HAP-1 (cell line): Measurements from ENCODE around the gene QSOX2.

Source experiments
- DNase-seq, 2 experiments: peaks; one replicate each; pipeline ENCODE4 v3.0.0-alpha.2; 2016 to 2020; ENCODE audit warnings: low spot score in 2 of 2
- H3K27me3 ChIP-seq: fragments of 250-450 bp; sonication (Bioruptor Pico); 2 replicates; pipeline ENCODE4 v1.5.1; 2020; ENCODE audit warnings: low read depth, mild to moderate bottlenecking, moderate library complexity
- H3K36me3 ChIP-seq: fragments of 250-450 bp; sonication (Bioruptor Pico); replicated peaks from 2 replicates; pipeline ENCODE4 v1.5.1; 2020; ENCODE audit warnings: mild to moderate bottlenecking
- H3K4me1 ChIP-seq: fragments of 250-450 bp; sonication (Bioruptor Pico); 2 replicates; pipeline ENCODE4 v1.5.1; 2020; ENCODE audit warnings: mild to moderate bottlenecking
- H3K4me3 ChIP-seq: fragments of 250-450 bp; sonication (Bioruptor Pico); 2 replicates; pipeline ENCODE4 v1.5.1; 2020; ENCODE audit warnings: mild to moderate bottlenecking, moderate library complexity
- H3K9me3 ChIP-seq: fragments of 250-450 bp; sonication (Bioruptor Pico); 2 replicates; pipeline ENCODE4 v1.5.1; 2020; ENCODE audit warnings: mild to moderate bottlenecking, moderate library complexity
- in situ Hi-C: fragments of 300-500 bp; cut with MboI; formaldehyde crosslinking; loops from 3 replicates; pipeline ENCODE4 v1.14.3; 2020; ENCODE audit warnings: low sequenced_read_pairs, inconsistent platforms, mixed read lengths

QSOX2 gene

GRCh38 chr9:136255166-136255538, 9.5 kb upstream of the QSOX2 start:
- H3K36me3 ChIP-seq: no peaks in the 10 kb centered on the region
- in situ Hi-C loops: no loop called here
- no peak for DNase-seq
- H3K9me3 ChIP-seq: no peaks in the 10 kb centered on the region
- H3K4me3 ChIP-seq: no peak overlapping the region
- no peaks in the 10 kb centered on the region for H3K4me1 ChIP-seq
- H3K27me3 ChIP-seq: no peaks in the 10 kb centered on the region

GRCh38 chr9:136254381-136255165, 9.0 kb upstream of the QSOX2 start:
- Histone ChIP-seq H3K4me3 (no peak overlapping the region), H3K27me3 (no peaks in the 10 kb centered on the region), H3K4me1 (no peaks in the 10 kb centered on the region), H3K36me3 (no peaks in the 10 kb centered on the region), H3K9me3 (no peaks in the 10 kb centered on the region)
- in situ Hi-C loops: no loop called here
- no peak for DNase-seq

GRCh38 chr9:136253246-136254130, 7.9 kb upstream of the QSOX2 start:
- Histone ChIP-seq H3K36me3 (no peaks in the 10 kb centered on the region), H3K9me3 (no peaks in the 10 kb centered on the region), H3K4me1 (no peaks in the 10 kb centered on the region), H3K27me3 (no peaks in the 10 kb centered on the region), H3K4me3 (no peak overlapping the region)
- in situ Hi-C loops: no loop called here
- DNase-seq: no peak

- no peaks in the 10 kb centered on the region for H3K4me1 ChIP-seq
- no peaks in the 10 kb centered on the region for H3K27me3 ChIP-seq
- no peaks in the 10 kb centered on the region for H3K36me3 ChIP-seq
- no peak for DNase-seq
- no peak overlapping the region for H3K4me3 ChIP-seq
- no peaks in the 10 kb centered on the region for H3K9me3 ChIP-seq
- in situ Hi-C loops: no loop called here
These were observed 7.2 kb upstream of the QSOX2 start for GRCh38 chr9:136252846-136253245.

GRCh38 chr9:136252281-136252680, 6.7 kb upstream of the QSOX2 start:
- in situ Hi-C loops: no loop called here

GRCh38 chr9:136251264-136252115, 5.9 kb upstream of the QSOX2 start:
- no peaks in the 10 kb centered on the region for H3K4me1 ChIP-seq
- no peaks in the 10 kb centered on the region for H3K36me3 ChIP-seq
- DNase-seq: no peak
- no peaks in the 10 kb centered on the region for H3K27me3 ChIP-seq
- in situ Hi-C loops: no loop called here
- no peaks in the 10 kb centered on the region; the same call in 1 of the 2 replicates for H3K9me3 ChIP-seq
- H3K4me3 ChIP-seq: no peak overlapping the region

More at GRCh38 chr9:136252281-136252680, 6.7 kb upstream of the QSOX2 start:
- no peak overlapping the region for H3K4me3 ChIP-seq
- H3K27me3 ChIP-seq: no peaks in the 10 kb centered on the region
- no peaks in the 10 kb centered on the region for H3K36me3 ChIP-seq
- no peaks in the 10 kb centered on the region for H3K9me3 ChIP-seq
- H3K4me1 ChIP-seq: no peaks in the 10 kb centered on the region
- no peak for DNase-seq

- H3K27me3 ChIP-seq: no peaks in the 10 kb centered on the region
- in situ Hi-C loops: no loop called here
These were observed 5.1 kb upstream of the QSOX2 start for GRCh38 chr9:136250676-136251075.

GRCh38 chr9:136249877-136250559, 4.4 kb upstream of the QSOX2 start:
- no peaks in the 10 kb centered on the region for H3K36me3 ChIP-seq
- H3K4me1 ChIP-seq: peaks cover 3% of the 10 kb centered on the region
- no peaks in the 10 kb centered on the region; the same call in 1 of the 2 replicates for H3K9me3 ChIP-seq
- DNase-seq: no peak
- H3K4me3 ChIP-seq: no peak overlapping the region
- in situ Hi-C loops: no loop called here
- no peaks in the 10 kb centered on the region for H3K27me3 ChIP-seq

More at GRCh38 chr9:136250676-136251075, 5.1 kb upstream of the QSOX2 start:
- H3K36me3 ChIP-seq: no peaks in the 10 kb centered on the region
- peaks cover 3% of the 10 kb centered on the region for H3K4me1 ChIP-seq
- DNase-seq: no peak
- H3K4me3 ChIP-seq: no peak overlapping the region
- no peaks in the 10 kb centered on the region; the same call in 1 of the 2 replicates for H3K9me3 ChIP-seq

GRCh38 chr9:136248951-136249876, 3.6 kb upstream of the QSOX2 start:
- in situ Hi-C loops: no loop called here
- no peaks in the 10 kb centered on the region for H3K27me3 ChIP-seq
- H3K4me3 ChIP-seq: no peak overlapping the region

GRCh38 chr9:136247947-136248637, 2.5 kb upstream of the QSOX2 start:
- Histone ChIP-seq H3K36me3 (0 out of 2 replicates have a peak, but pooled peaks cover 4% of the 10 kb centered on the region), H3K9me3 (no peaks in the 10 kb centered on the region; the same call in 1 of the 2 replicates), H3K4me3 (no peak overlapping the region), H3K4me1 (peaks cover 17% of the 10 kb centered on the region), H3K27me3 (no peaks in the 10 kb centered on the region)
- DNase-seq: no peak
- in situ Hi-C loops: no loop called here

More at GRCh38 chr9:136248951-136249876, 3.6 kb upstream of the QSOX2 start:
- no peaks in the 10 kb centered on the region for H3K36me3 ChIP-seq
- no peak for DNase-seq
- no peaks in the 10 kb centered on the region; the same call in 1 of the 2 replicates for H3K9me3 ChIP-seq
- H3K4me1 ChIP-seq: peaks cover 5% of the 10 kb centered on the region

GRCh38 chr9:136247551-136247916, 1.9 kb upstream of the QSOX2 start:
- no peak overlapping the region for H3K4me3 ChIP-seq
- no peaks in the 10 kb centered on the region; the same call in 1 of the 2 replicates for H3K9me3 ChIP-seq
- no peak for DNase-seq
- H3K36me3 ChIP-seq: 0 out of 2 replicates have a peak, but pooled peaks cover 4% of the 10 kb centered on the region
- H3K4me1 ChIP-seq: peaks cover 21% of the 10 kb centered on the region
- no peaks in the 10 kb centered on the region for H3K27me3 ChIP-seq
- in situ Hi-C loops: no loop called here
